ENCODE measurements around the gene TRIP6.

GRCh38 chr7:100861616-100861985, 5.6 kb upstream of the TRIP6 start:
- TF ChIP-seq POLR2A (IDR thresholded peaks at IDR 0.05) (no peak), CTCF (IDR thresholded peaks at IDR 0.05) (no peak)

Measured in vagina (tissue), 2 donors.